ENCODE results near the gene PFKFB4. TPM values are rescaled to one million over a fixed set of nuclear protein-coding genes. Genes with fewer than 3 reads are reported as not detected.

PFKFB4 gene
- total and polyA plus RNA-seq, 2 of the 8 experiments (the other 6 are each of a cell fraction or from before 2014, with no cell fraction given) = 10.7 to 20.1 TPM

DNA sequence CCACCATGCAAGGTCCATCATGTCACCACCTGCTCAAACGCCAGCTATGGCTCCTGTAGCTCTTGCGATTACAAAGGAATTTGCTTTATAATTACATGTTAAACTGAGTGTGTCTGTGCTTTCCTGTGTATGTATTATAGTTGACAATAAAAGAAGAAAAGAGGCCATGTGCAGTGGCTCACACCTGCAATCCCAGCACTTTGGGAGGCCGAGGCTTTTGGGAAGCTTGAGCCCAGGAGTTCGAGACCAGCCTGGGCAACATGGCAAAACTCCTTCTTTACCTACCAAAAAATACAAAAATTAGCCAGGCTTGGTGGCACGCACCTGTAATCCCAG lies 83.0 kb downstream of the PFKFB4 start:
- DNase-seq (ENCODE audit: low read depth in 1 of 2, low spot score in 2 of 2) (no peak), FAIRE-seq (no peak)
- Histone ChIP-seq H3K23ac (ENCODE audit: insufficient read length) (no peak overlapping the region), H4K91ac (replicated peaks; ENCODE audit: insufficient read length, low read length) (peak overlapping the region; percentile 99), H3K4me1 (replicated peaks in 1 of 4; ENCODE audit: control insufficient read depth in 3 of 4, insufficient read depth in 4 of 4, low read length in 3 of 4) (peaks cover 0 to 28% (median 18%) of the 10 kb centered on the region in 4 experiments; a peak in 6 of 7 replicates), H3K23me2 (ENCODE audit: low read depth, low read length) (peaks cover 6% of the 10 kb centered on the region), H4K20me1 (replicated peaks in 1 of 2; ENCODE audit: control insufficient read depth in 1 of 2, insufficient read depth in 2 of 2, low read length in 2 of 2) (peaks cover 0 to 4% of the 10 kb centered on the region in 2 experiments), H3K4me3 (ENCODE audit: extremely low read depth in 1 of 4, insufficient read depth in 2 of 4, low read depth in 3 of 4, low read length in 4 of 4) (peak overlapping the region in 1 of 4 experiments; percentile 64; a peak in 1 of 8 replicates), H2BK12ac (ENCODE audit: low read depth, low read length) (peak overlapping the region; percentile 97; the same call in 1 of the 2 replicates), H3K4ac (replicated peaks; ENCODE audit: insufficient read length, low read depth, low read length) (peak overlapping the region; percentile 99), H2AK5ac (ENCODE audit: low read depth, low read length) (no peak overlapping the region), H3K14ac (ENCODE audit: insufficient read length) (no peak overlapping the region), H3K4me2 (ENCODE audit: insufficient read depth in 1 of 2, low read depth in 2 of 2, low read length in 2 of 2) (peak overlapping the region; percentile 91 to 97; a peak in 3 of 4 replicates), H2AFZ (ENCODE audit: low read length) (no peak overlapping the region), H2BK20ac (ENCODE audit: low read length) (peak overlapping the region; percentile 99; the same call in 1 of the 2 replicates), H2BK15ac (ENCODE audit: low read length) (no peak overlapping the region), H2BK120ac (replicated peaks; ENCODE audit: low read depth, low read length) (peak overlapping the region; percentile 96), H3K79me1 (ENCODE audit: low read depth, low read length) (peaks cover 10% of the 10 kb centered on the region), H3K27me3 (replicated peaks in 1 of 4; ENCODE audit: control insufficient read depth in 3 of 4, extremely low read depth in 1 of 4, insufficient read depth in 3 of 4, low read length in 3 of 4) (no peaks in the 10 kb centered on the region), H3K56ac (replicated peaks; ENCODE audit: insufficient read length, low read depth, low read length) (peak overlapping the region; percentile 84), H3K18ac (ENCODE audit: extremely low read depth, low read length) (peak overlapping the region; percentile 93), H4K8ac (ENCODE audit: extremely low read depth, insufficient read depth, low read length) (peak overlapping the region; percentile 72), H3K9ac (replicated peaks in 1 of 4; ENCODE audit: extremely low read depth in 1 of 4, low read depth in 3 of 4, low read length in 3 of 4) (no peak overlapping the region; a peak in 1 of 7 replicates), H3K27ac (ENCODE audit: low read depth, low read length) (peak overlapping the region; percentile 12), H3K79me2 (ENCODE audit: control insufficient read depth in 1 of 2, insufficient read depth in 2 of 2, low read length in 2 of 2) (peaks cover 0 to 20% of the 10 kb centered on the region in 2 experiments; a peak in 2 of 4 replicates), H4K5ac (ENCODE audit: insufficient read length, low read depth, low read length) (peak overlapping the region; percentile 85), H3K9me3 (ENCODE audit: insufficient read depth in 2 of 2, low read depth in 1 of 2, low read length in 1 of 2) (no peaks in the 10 kb centered on the region), H2BK5ac (ENCODE audit: low read depth, low read length) (peak overlapping the region; percentile 98), H3K36me3 (ENCODE audit: control insufficient read depth in 2 of 4, insufficient read depth in 4 of 4, low read length in 3 of 4) (peaks cover 0 to 16% (median 4%) of the 10 kb centered on the region in 4 experiments; a peak in 3 of 8 replicates)
- WGBS, 2 experiments (ENCODE audit: extremely low coverage in 1 of 2, insufficient coverage in 1 of 2, insufficient read length in 1 of 2, insufficient replicate concordance in 2 of 2, low coverage in 1 of 2, low lambda C conversion rate in 2 of 2, missing lambda C conversion rate in 1 of 2) = 72% methylated on average over 5 of the region's 5 CpGs; no CpG with 5 or more reads in 1 of the 2 experiments
- ChIA-PET POLR2A (ENCODE audit: partially characterized antibody) (interaction anchor here (0.8 to 7.6 kb wide), 23 partner anchors 10 to 241 kb away, joined by 3 to 83 read pairs (median 7); partner anchors contain the start of genes ATRIP, CCDC51, PFKFB4 and PLXNB1), CTCF (ENCODE audit: partially characterized antibody) (interaction anchor here (0.7 to 21.5 kb wide), 26 partner anchors 9 to 233 kb away, joined by 3 to 251 read pairs (median 4); partner anchors contain the start of genes ATRIP and SHISA5)
- TF ChIP-seq RXRA (IDR thresholded peaks at IDR 0.05; ENCODE audit: insufficient read depth, low read depth, low read length) (no peak), SP1 (IDR thresholded peaks at IDR 0.05; ENCODE audit: low read depth, low read length) (no peak), KDM1A (IDR thresholded peaks at IDR 0.05; ENCODE audit: borderline replicate concordance, low read length) (no peak), SP2 (IDR thresholded peaks at IDR 0.05; ENCODE audit: low read length) (no peak), TAF7 (optimal IDR thresholded peaks at IDR 0.05; ENCODE audit: borderline replicate concordance, low read depth, low read length) (no peak), CEBPB (IDR thresholded peaks at IDR 0.05; ENCODE audit: low read depth, low read length) (no peak), CBX8 (IDR thresholded peaks at IDR 0.05; ENCODE audit: borderline replicate concordance, low read depth, low read length) (no peak), HDAC6 (IDR thresholded peaks at IDR 0.05; ENCODE audit: low read depth, low read length) (no peak)
- TF ChIP-seq, protein P1, sequence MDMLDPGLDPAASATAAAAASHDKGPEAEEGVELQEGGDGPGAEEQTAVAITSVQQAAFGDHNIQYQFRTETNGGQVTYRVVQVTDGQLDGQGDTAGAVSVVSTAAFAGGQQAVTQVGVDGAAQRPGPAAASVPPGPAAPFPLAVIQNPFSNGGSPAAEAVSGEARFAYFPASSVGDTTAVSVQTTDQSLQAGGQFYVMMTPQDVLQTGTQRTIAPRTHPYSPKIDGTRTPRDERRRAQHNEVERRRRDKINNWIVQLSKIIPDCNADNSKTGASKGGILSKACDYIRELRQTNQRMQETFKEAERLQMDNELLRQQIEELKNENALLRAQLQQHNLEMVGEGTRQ (IDR thresholded peaks at IDR 0.05; ENCODE audit: low read length) = no peak
- TF ChIP-seq, protein P2, sequence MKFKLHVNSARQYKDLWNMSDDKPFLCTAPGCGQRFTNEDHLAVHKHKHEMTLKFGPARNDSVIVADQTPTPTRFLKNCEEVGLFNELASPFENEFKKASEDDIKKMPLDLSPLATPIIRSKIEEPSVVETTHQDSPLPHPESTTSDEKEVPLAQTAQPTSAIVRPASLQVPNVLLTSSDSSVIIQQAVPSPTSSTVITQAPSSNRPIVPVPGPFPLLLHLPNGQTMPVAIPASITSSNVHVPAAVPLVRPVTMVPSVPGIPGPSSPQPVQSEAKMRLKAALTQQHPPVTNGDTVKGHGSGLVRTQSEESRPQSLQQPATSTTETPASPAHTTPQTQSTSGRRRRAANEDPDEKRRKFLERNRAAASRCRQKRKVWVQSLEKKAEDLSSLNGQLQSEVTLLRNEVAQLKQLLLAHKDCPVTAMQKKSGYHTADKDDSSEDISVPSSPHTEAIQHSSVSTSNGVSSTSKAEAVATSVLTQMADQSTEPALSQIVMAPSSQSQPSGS (IDR thresholded peaks at IDR 0.05; ENCODE audit: low read length) = no peak

Measured in H1 (cell line).